ENCODE measurements around the gene DOCK6. TPM values are rescaled to one million over a fixed set of nuclear protein-coding genes. Genes with fewer than 3 reads are reported as not detected.

DOCK6 gene
- total RNA-seq, 1 donor from 2014 or later = 10.5 TPM

GRCh38 chr19:11257846-11258380 lies 4.4 kb downstream of the DOCK6 start:
- H3K36me3 ChIP-seq (ENCODE audit: control insufficient read depth, insufficient read depth, low read length) = peaks cover 3% of the 10 kb centered on the region
- H3K27me3 ChIP-seq (ENCODE audit: control insufficient read depth, insufficient read depth, low read length) = no peaks in the 10 kb centered on the region
- no peak for TF ChIP-seq CTCF (IDR thresholded peaks at IDR 0.05; ENCODE audit: insufficient read depth, low read length, severe bottlenecking)
- H3K4me3 ChIP-seq (ENCODE audit: low read depth, low read length) = no peak overlapping the region
- peak; percentile 18 for FAIRE-seq
- DNase-seq (ENCODE audit: low read depth) = peak; percentile 32

GRCh38 chr19:11256189-11256588 lies 6.1 kb downstream of the DOCK6 start:
- FAIRE-seq = no peak
- no peak for TF ChIP-seq CTCF (IDR thresholded peaks at IDR 0.05; ENCODE audit: insufficient read depth, low read length, severe bottlenecking)
- DNase-seq (ENCODE audit: low read depth) = no peak
- Histone ChIP-seq H3K27me3 (ENCODE audit: control insufficient read depth, insufficient read depth, low read length) (no peaks in the 10 kb centered on the region), H3K4me3 (ENCODE audit: low read depth, low read length) (no peak overlapping the region), H3K36me3 (ENCODE audit: control insufficient read depth, insufficient read depth, low read length) (peaks cover 11% of the 10 kb centered on the region)

GRCh38 chr19:11254666-11255065 lies 7.7 kb downstream of the DOCK6 start:
- peak; percentile 53 for TF ChIP-seq CTCF (IDR thresholded peaks at IDR 0.05; ENCODE audit: insufficient read depth, low read length, severe bottlenecking)
- Histone ChIP-seq H3K4me3 (ENCODE audit: low read depth, low read length) (no peak overlapping the region), H3K27me3 (ENCODE audit: control insufficient read depth, insufficient read depth, low read length) (no peaks in the 10 kb centered on the region), H3K36me3 (ENCODE audit: control insufficient read depth, insufficient read depth, low read length) (peaks cover 16% of the 10 kb centered on the region)
- FAIRE-seq = no peak
- no peak for DNase-seq (ENCODE audit: low read depth)

GRCh38 chr19:11252665-11253355 lies 9.5 kb downstream of the DOCK6 start:
- Histone ChIP-seq H3K27me3 (ENCODE audit: control insufficient read depth, insufficient read depth, low read length) (no peaks in the 10 kb centered on the region), H3K4me3 (ENCODE audit: low read depth, low read length) (no peak overlapping the region), H3K36me3 (ENCODE audit: control insufficient read depth, insufficient read depth, low read length) (peaks cover 21% of the 10 kb centered on the region)
- no peak for DNase-seq (ENCODE audit: low read depth)
- no peak for FAIRE-seq
- TF ChIP-seq CTCF (IDR thresholded peaks at IDR 0.05; ENCODE audit: insufficient read depth, low read length, severe bottlenecking) = no peak

GRCh38 chr19:11251650-11252314 lies 10.5 kb downstream of the DOCK6 start:
- TF ChIP-seq CTCF (IDR thresholded peaks at IDR 0.05; ENCODE audit: insufficient read depth, low read length, severe bottlenecking) = no peak

More at GRCh38 chr19:11251650-11252314, 10.5 kb downstream of the DOCK6 start:
- no peaks in the 10 kb centered on the region for H3K27me3 ChIP-seq (ENCODE audit: control insufficient read depth, insufficient read depth, low read length)
- DNase-seq (ENCODE audit: low read depth) (no peak), FAIRE-seq (no peak)
- peaks cover 26% of the 10 kb centered on the region for H3K36me3 ChIP-seq (ENCODE audit: control insufficient read depth, insufficient read depth, low read length)
- H3K4me3 ChIP-seq (ENCODE audit: low read depth, low read length) = no peak overlapping the region

Data from bronchial epithelial cell (primary cell).